DOHH2 (cell line): Measurements from ENCODE around the gene HDAC4.

Experiments used
- H3F3A ChIP-seq: fragments of 200-600 bp; sonication (generic), shearing (Covaris generic); 2 replicates; pipeline ENCODE4 v1.6.0; 2016; ENCODE audit warnings: antibody characterized with exemption, mild to moderate bottlenecking; ENCODE audit not compliant: control insufficient read depth, insufficient read depth
- H3K27ac ChIP-seq: fragments of 200-600 bp; sonication (generic); 2 replicates; pipeline ENCODE4 v1.5.1; 2014; ENCODE audit warnings: low read depth, mild to moderate bottlenecking, low read length, moderate library complexity
- H3K27me3 ChIP-seq: fragments of 200-600 bp; sonication (generic); 2 replicates; pipeline ENCODE4 v1.6.1; 2014; ENCODE audit warnings: mild to moderate bottlenecking, low read length, mixed read lengths; ENCODE audit not compliant: control insufficient read depth
- H3K36me3 ChIP-seq: fragments of 200-600 bp; sonication (generic); 2 replicates; pipeline ENCODE4 v1.6.1; 2014; ENCODE audit warnings: mild to moderate bottlenecking, low read length, moderate library complexity, mixed read lengths; ENCODE audit not compliant: control insufficient read depth
- H3K4me1 ChIP-seq: fragments of 200-600 bp; sonication (generic); 2 replicates; pipeline ENCODE4 v1.6.1; 2014; ENCODE audit warnings: mild to moderate bottlenecking, low read length, mixed read lengths; ENCODE audit not compliant: control insufficient read depth
- H3K4me2 ChIP-seq: fragments of 200-600 bp; sonication (generic); 2 replicates; pipeline ENCODE4 v1.6.0; 2014; ENCODE audit warnings: mild to moderate bottlenecking, low read length, moderate library complexity
- H3K4me3 ChIP-seq: fragments of 200-600 bp; sonication (generic); 2 replicates; pipeline ENCODE4 v1.5.1; 2014; ENCODE audit warnings: mild to moderate bottlenecking, low read length, mixed read lengths
- H3K79me2 ChIP-seq: fragments of 200-600 bp; sonication (generic); 2 replicates; pipeline ENCODE4 v1.6.1; 2014; ENCODE audit warnings: mild to moderate bottlenecking, low read length, mixed read lengths; ENCODE audit not compliant: control insufficient read depth
- H3K9me2 ChIP-seq: fragments of 200-600 bp; sonication (generic); replicated peaks from 2 replicates; pipeline ENCODE4 v1.6.1; 2014; ENCODE audit warnings: mild to moderate bottlenecking, low read length, mixed read lengths; ENCODE audit not compliant: control insufficient read depth
- H3K9me3 ChIP-seq: fragments of 200-600 bp; sonication (generic); 2 replicates; pipeline ENCODE4 v1.6.1; 2014; ENCODE audit warnings: antibody characterized with exemption, low read length, mixed read lengths; ENCODE audit not compliant: control insufficient read depth, insufficient read depth
- H4K20me1 ChIP-seq: fragments of 200-600 bp; sonication (generic); 2 replicates; pipeline ENCODE4 v1.6.0; 2014; ENCODE audit warnings: low read depth, mild to moderate bottlenecking, antibody characterized with exemption, low read length, moderate library complexity; ENCODE audit not compliant: control insufficient read depth, insufficient read depth
- CTCF ChIP-seq: fragments of 200-600 bp; sonication (generic); IDR thresholded peaks from one replicate; pipeline ENCODE4 v1.5.1; 2014; ENCODE audit warnings: antibody characterized with exemption, mild to moderate bottlenecking, low read depth, low read length; ENCODE audit not compliant: poor library complexity, severe bottlenecking
- EZH2phosphoT487 ChIP-seq: fragments of 200-600 bp; sonication (generic); IDR thresholded peaks from 2 replicates; pipeline ENCODE4 v1.6.1; 2017; ENCODE audit warnings: borderline replicate concordance, mild to moderate bottlenecking, antibody characterized with exemption, low read length, moderate library complexity, mixed read lengths

HDAC4 gene

GRCh38 chr2:239386872-239387445, 13.9 kb downstream of the HDAC4 start:
- H3K79me2 ChIP-seq, result no peaks in the 10 kb centered on the region
- H3K9me3 ChIP-seq, result peaks cover 3% of the 10 kb centered on the region; the same call in 1 of the 2 replicates
- H3K9me2 ChIP-seq, result no peaks in the 10 kb centered on the region
- H3K4me1 ChIP-seq, result peaks cover 6% of the 10 kb centered on the region
- no peaks in the 10 kb centered on the region for H3K27me3 ChIP-seq
- H3K27ac ChIP-seq, result no peak overlapping the region
- no peaks in the 10 kb centered on the region for H3K36me3 ChIP-seq
- H4K20me1 ChIP-seq, result peaks cover 16% of the 10 kb centered on the region
- no peak for TF ChIP-seq EZH2phosphoT487
- no peak for TF ChIP-seq CTCF
- H3F3A ChIP-seq, result no peaks in the 10 kb centered on the region
- no peak overlapping the region for H3K4me2 ChIP-seq
- no peak overlapping the region for H3K4me3 ChIP-seq

- H3K9me2 ChIP-seq, result no peaks in the 10 kb centered on the region
- TF ChIP-seq CTCF (no peak), EZH2phosphoT487 (no peak)
- no peaks in the 10 kb centered on the region for H3K36me3 ChIP-seq
- H3K79me2 ChIP-seq, result no peaks in the 10 kb centered on the region
- peaks cover 4% of the 10 kb centered on the region for H3F3A ChIP-seq
- H3K27ac ChIP-seq, result no peak overlapping the region
- H4K20me1 ChIP-seq, result peaks cover 22% of the 10 kb centered on the region
- H3K4me2 ChIP-seq, result no peak overlapping the region
- peaks cover 3% of the 10 kb centered on the region; the same call in 1 of the 2 replicates for H3K9me3 ChIP-seq
- H3K4me1 ChIP-seq, result peaks cover 15% of the 10 kb centered on the region
- no peaks in the 10 kb centered on the region for H3K27me3 ChIP-seq
- H3K4me3 ChIP-seq, result no peak overlapping the region
These were observed 14.7 kb downstream of the HDAC4 start for GRCh38 chr2:239386001-239386670.

- Histone ChIP-seq H3K4me1 (peaks cover 22% of the 10 kb centered on the region), H3K9me3 (peaks cover 3% of the 10 kb centered on the region; the same call in 1 of the 2 replicates), H3F3A (peaks cover 6% of the 10 kb centered on the region), H3K4me2 (no peak overlapping the region), H3K4me3 (no peak overlapping the region), H3K36me3 (no peaks in the 10 kb centered on the region), H4K20me1 (peaks cover 26% of the 10 kb centered on the region), H3K79me2 (no peaks in the 10 kb centered on the region), H3K9me2 (no peaks in the 10 kb centered on the region), H3K27ac (no peak overlapping the region), H3K27me3 (no peaks in the 10 kb centered on the region)
- no peak for TF ChIP-seq EZH2phosphoT487
- TF ChIP-seq CTCF, result no peak
These were observed 15.5 kb downstream of the HDAC4 start for GRCh38 chr2:239385096-239386000.
